Fibroblast of lung (primary cell): Measurements from ENCODE around the gene ANGPTL8. TPM values are rescaled to one million over a fixed set of nuclear protein-coding genes. Genes with fewer than 3 reads are reported as not detected.

Source experiments
- DNase-seq, 2 donors: peaks; one replicate each; pipeline versions ENCODE4 v3.0.0 to v3.0.0-alpha.2; 2010; ENCODE audit warnings: low read depth in 2 of 2
- H2AFZ ChIP-seq: 2 replicates; pipeline ENCODE4 v1.5.1; 2012; ENCODE audit warnings: low read length, control low read depth, inconsistent platforms
- H3K27ac ChIP-seq: 2 replicates; pipeline ENCODE4 v1.5.1; 2011; ENCODE audit warnings: low read length, control low read depth; ENCODE audit not compliant: insufficient read depth
- H3K27me3 ChIP-seq: 2 replicates; pipeline ENCODE4 v1.5.1; 2011; ENCODE audit warnings: mild to moderate bottlenecking, low read length; ENCODE audit not compliant: control insufficient read depth, insufficient read depth
- H3K36me3 ChIP-seq: 2 replicates; pipeline ENCODE4 v1.5.1; 2011; ENCODE audit warnings: low read length; ENCODE audit not compliant: control insufficient read depth, insufficient read depth
- H3K4me1 ChIP-seq: 2 replicates; pipeline ENCODE4 v1.5.1; 2011; ENCODE audit warnings: low read length; ENCODE audit not compliant: control insufficient read depth, insufficient read depth; ENCODE audit errors: extremely low read depth
- H3K4me2 ChIP-seq: 2 replicates; pipeline ENCODE4 v1.5.1; 2011; ENCODE audit warnings: low read length, control low read depth; ENCODE audit not compliant: insufficient read depth; ENCODE audit errors: extremely low read depth
- H3K4me3 ChIP-seq, 4 experiments: fragments of 200-600 bp in 1 of 4; sonication (generic) in 1 of 4; replicated peaks in 1 of 4; 2 replicates each; pipeline ENCODE4 v1.5.1; 2011 to 2016; ENCODE audit warnings: low read length in 4 of 4, low read depth in 3 of 4, mild to moderate bottlenecking in 3 of 4, control low read depth in 2 of 4, inconsistent platforms in 1 of 4, mixed read lengths in 1 of 4; ENCODE audit not compliant: insufficient read depth in 1 of 4; ENCODE audit errors: control extremely low read depth in 1 of 4
- H3K79me2 ChIP-seq: 2 replicates; pipeline ENCODE4 v1.5.1; 2012; ENCODE audit warnings: mild to moderate bottlenecking, low read length, inconsistent platforms; ENCODE audit not compliant: control insufficient read depth, insufficient read depth
- H3K9ac ChIP-seq: 2 replicates; pipeline ENCODE4 v1.5.1; 2011; ENCODE audit warnings: mild to moderate bottlenecking, low read length, control low read depth; ENCODE audit not compliant: insufficient read depth
- H3K9me3 ChIP-seq: 2 replicates; pipeline ENCODE4 v1.5.1; 2012; ENCODE audit warnings: low read depth, low read length; ENCODE audit not compliant: control insufficient read depth, insufficient read depth
- H4K20me1 ChIP-seq: 2 replicates; pipeline ENCODE4 v1.5.1; 2011; ENCODE audit warnings: low read length; ENCODE audit not compliant: control insufficient read depth, insufficient read depth; ENCODE audit errors: extremely low read depth
- EZH2 ChIP-seq: IDR thresholded peaks from 2 replicates; pipeline ENCODE4 v1.5.1; 2012; ENCODE audit warnings: low read length, control low read depth, mild to moderate bottlenecking; ENCODE audit errors: missing control alignments
- polyA plus RNA-seq, 2 donors: library from polyadenylated mRNA; depleted of rRNA in 1 of 2; stranded (reverse) in 1 of 2; unstranded in 1 of 2; fragments of >200 nt; gene quantifications; 2 replicates each; pipeline ENCODE4 v1.2.1, GENCODE V29; 2011 to 2012; ENCODE audit warnings: missing spikeins in 1 of 2
- total RNA-seq: library from RNA; depleted of rRNA; stranded (reverse); fragments of >200 nt; gene quantifications from 2 replicates; pipeline ENCODE4 v1.2.1, GENCODE V29; 2014
- TF ChIP-seq, protein P1 (sequence below), 2 donors: IDR thresholded peaks in 1 of 2; conservative IDR thresholded peaks in 1 of 2; 1 replicate in 1 of 2; 2 replicates in 1 of 2; pipeline ENCODE4 v1.5.1; 2011 to 2012; ENCODE audit warnings: low read length in 2 of 2, control low read depth in 1 of 2, inconsistent platforms in 1 of 2, low read depth in 1 of 2, mild to moderate bottlenecking in 1 of 2

The ANGPTL8 gene
- total and polyA plus RNA-seq, 2 donors (not counting 1 experiment from before 2014, with no cell fraction given) = not detected

DNA sequence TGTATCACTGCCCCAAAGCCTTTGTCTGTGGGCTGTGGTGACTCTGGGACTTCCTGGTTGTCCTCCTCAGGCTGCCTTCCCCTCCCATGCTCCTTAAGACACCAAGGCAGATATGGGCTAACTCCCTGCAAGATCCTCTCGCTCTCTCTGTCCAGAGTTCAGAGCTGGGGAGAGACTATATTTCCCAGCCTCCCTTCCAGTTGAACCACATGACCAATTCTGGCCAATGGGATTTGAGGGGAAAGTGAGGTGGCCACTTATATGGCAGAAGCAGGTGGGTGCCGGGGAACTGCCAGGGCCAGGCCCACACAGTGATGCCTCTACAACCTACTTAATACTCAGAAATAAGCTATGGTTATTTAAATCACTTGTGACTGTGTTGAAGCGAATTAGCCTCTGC is 16.2 kb upstream of the ANGPTL8 start:
- no peak for DNase-seq
- peaks cover 3% of the 10 kb centered on the region for H3K9me3 ChIP-seq
- no peaks in the 10 kb centered on the region for H3K4me1 ChIP-seq
- no peak overlapping the region for H3K4me2 ChIP-seq
- no peaks in the 10 kb centered on the region for H4K20me1 ChIP-seq
- no peak overlapping the region for H3K27ac ChIP-seq
- no peaks in the 10 kb centered on the region for H3K27me3 ChIP-seq
- no peak overlapping the region for H3K4me3 ChIP-seq
- H3K79me2 ChIP-seq = no peaks in the 10 kb centered on the region
- no peaks in the 10 kb centered on the region for H3K36me3 ChIP-seq
- H2AFZ ChIP-seq = no peak overlapping the region
- no peak overlapping the region for H3K9ac ChIP-seq
- TF ChIP-seq, protein P1, sequence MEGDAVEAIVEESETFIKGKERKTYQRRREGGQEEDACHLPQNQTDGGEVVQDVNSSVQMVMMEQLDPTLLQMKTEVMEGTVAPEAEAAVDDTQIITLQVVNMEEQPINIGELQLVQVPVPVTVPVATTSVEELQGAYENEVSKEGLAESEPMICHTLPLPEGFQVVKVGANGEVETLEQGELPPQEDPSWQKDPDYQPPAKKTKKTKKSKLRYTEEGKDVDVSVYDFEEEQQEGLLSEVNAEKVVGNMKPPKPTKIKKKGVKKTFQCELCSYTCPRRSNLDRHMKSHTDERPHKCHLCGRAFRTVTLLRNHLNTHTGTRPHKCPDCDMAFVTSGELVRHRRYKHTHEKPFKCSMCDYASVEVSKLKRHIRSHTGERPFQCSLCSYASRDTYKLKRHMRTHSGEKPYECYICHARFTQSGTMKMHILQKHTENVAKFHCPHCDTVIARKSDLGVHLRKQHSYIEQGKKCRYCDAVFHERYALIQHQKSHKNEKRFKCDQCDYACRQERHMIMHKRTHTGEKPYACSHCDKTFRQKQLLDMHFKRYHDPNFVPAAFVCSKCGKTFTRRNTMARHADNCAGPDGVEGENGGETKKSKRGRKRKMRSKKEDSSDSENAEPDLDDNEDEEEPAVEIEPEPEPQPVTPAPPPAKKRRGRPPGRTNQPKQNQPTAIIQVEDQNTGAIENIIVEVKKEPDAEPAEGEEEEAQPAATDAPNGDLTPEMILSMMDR (conservative IDR thresholded peaks at IDR 0.05 in 1 of 2, IDR thresholded peaks at IDR 0.05 in 1 of 2; ENCODE audit: low read depth in 1 of 2, low read length in 2 of 2) = no peak
- no peak for TF ChIP-seq EZH2

DNA sequence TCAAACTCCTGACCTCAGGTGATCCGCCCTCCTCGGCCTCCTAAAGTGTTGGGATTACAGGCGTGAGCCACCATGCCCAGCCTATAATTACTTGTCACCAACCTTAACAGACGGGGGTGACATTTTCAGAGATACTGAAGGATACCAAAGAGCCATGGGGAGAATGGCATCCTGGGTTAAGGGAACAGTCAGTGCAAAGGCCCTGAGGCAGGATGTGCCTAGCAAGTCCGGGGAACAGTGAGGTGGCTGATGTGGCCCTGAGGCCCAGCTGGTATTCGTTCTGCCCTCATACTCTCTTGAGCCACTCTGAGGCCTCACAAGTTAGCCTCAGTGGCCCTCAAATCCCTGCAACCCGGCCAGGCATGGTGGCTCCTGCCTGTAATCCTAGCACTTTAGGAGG is 15.0 kb upstream of the ANGPTL8 start:
- Histone ChIP-seq H3K9me3 (peaks cover 3% of the 10 kb centered on the region), H3K79me2 (no peaks in the 10 kb centered on the region), H3K4me1 (no peaks in the 10 kb centered on the region), H3K27ac (no peak overlapping the region), H2AFZ (no peak overlapping the region), H3K4me2 (no peak overlapping the region), H4K20me1 (no peaks in the 10 kb centered on the region), H3K9ac (no peak overlapping the region), H3K4me3 (no peak overlapping the region), H3K36me3 (no peaks in the 10 kb centered on the region), H3K27me3 (no peaks in the 10 kb centered on the region)
- TF ChIP-seq, protein P1 (conservative IDR thresholded peaks at IDR 0.05 in 1 of 2, IDR thresholded peaks at IDR 0.05 in 1 of 2; ENCODE audit: low read depth in 1 of 2, low read length in 2 of 2) = no peak
- TF ChIP-seq EZH2 = no peak
- DNase-seq = no peak

DNA sequence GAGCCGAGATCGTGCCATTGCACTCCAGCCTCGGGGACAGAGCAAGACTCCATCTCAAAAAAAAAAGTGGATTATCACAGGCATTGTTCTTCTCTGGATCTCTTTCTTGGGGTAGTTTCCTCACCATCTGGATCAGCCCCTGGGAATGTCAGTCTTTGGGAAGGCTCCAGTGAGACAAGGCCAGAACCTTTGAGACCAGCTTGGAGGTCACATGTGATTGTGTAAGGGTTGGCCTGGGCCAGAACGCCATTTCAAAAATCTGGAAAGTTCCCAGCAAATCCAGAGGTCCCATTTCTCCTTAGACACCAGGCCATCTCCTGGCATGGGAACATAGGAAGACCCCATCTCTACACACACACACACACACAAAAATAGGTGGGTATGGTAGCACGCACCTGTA is 14.2 kb upstream of the ANGPTL8 start:
- no peak overlapping the region for H2AFZ ChIP-seq

More for the DNA sequence above, 14.2 kb upstream of the ANGPTL8 start:
- H3K36me3 ChIP-seq = no peaks in the 10 kb centered on the region
- TF ChIP-seq EZH2 = no peak
- TF ChIP-seq, protein P1 (conservative IDR thresholded peaks at IDR 0.05 in 1 of 2, IDR thresholded peaks at IDR 0.05 in 1 of 2; ENCODE audit: low read depth in 1 of 2, low read length in 2 of 2) = no peak
- H3K9ac ChIP-seq = no peak overlapping the region
- no peak overlapping the region for H3K4me3 ChIP-seq
- peaks cover 3% of the 10 kb centered on the region for H3K9me3 ChIP-seq
- H3K4me2 ChIP-seq = no peak overlapping the region
- H4K20me1 ChIP-seq = no peaks in the 10 kb centered on the region
- H3K27ac ChIP-seq = no peak overlapping the region
- no peaks in the 10 kb centered on the region for H3K4me1 ChIP-seq
- DNase-seq = no peak
- no peaks in the 10 kb centered on the region for H3K27me3 ChIP-seq
- H3K79me2 ChIP-seq = no peaks in the 10 kb centered on the region
